Germinal center (tissue), 1 donor: Measurements from ENCODE around the gene TOP1.

ENCODE experiments used
- DNase-seq: peaks from one replicate; pipeline ENCODE4 v3.0.0; 2012; ENCODE audit warnings: mixed read lengths, low spot score

TOP1 gene

GRCh38 chr20:41028359-41029149 lies at the start of gene TOP1:
Gene TOP1, plus strand, starts transcription at chr20:41028822. Its CDS starts 246 bp downstream, at chr20:41029068.
- peak; percentile 99 for DNase-seq

GRCh38 chr20:40979247-40979646 lies 49.4 kb upstream of the TOP1 start:
- no peak for DNase-seq

- DNase-seq, result no peak
Observed at GRCh38 chr20:40980106-40980827, 48.4 kb upstream of the TOP1 start.

GRCh38 chr20:40980828-40981310 lies 47.8 kb upstream of the TOP1 start:
- DNase-seq, result no peak

- no peak for DNase-seq
Observed at GRCh38 chr20:40982415-40983145, 46.0 kb upstream of the TOP1 start.

GRCh38 chr20:40983898-40984297 lies 44.7 kb upstream of the TOP1 start:
- no peak for DNase-seq

- DNase-seq, result no peak
Observed at GRCh38 chr20:40984496-40984895, 44.1 kb upstream of the TOP1 start.

- no peak for DNase-seq
Observed at GRCh38 chr20:40986774-40987173, 41.8 kb upstream of the TOP1 start.

GRCh38 chr20:40990542-40991120 lies 38.0 kb upstream of the TOP1 start:
- peak; percentile 81 for DNase-seq

- DNase-seq, result peak; percentile 91
Observed at GRCh38 chr20:40991181-40991889, 37.3 kb upstream of the TOP1 start.

- no peak for DNase-seq
Observed at GRCh38 chr20:40992349-40993113, 36.1 kb upstream of the TOP1 start.

- no peak for DNase-seq
Observed at GRCh38 chr20:40993794-40994540, 34.7 kb upstream of the TOP1 start.

GRCh38 chr20:40996326-40996725 lies 32.3 kb upstream of the TOP1 start:
- DNase-seq, result no peak

GRCh38 chr20:40997116-40997515 lies 31.5 kb upstream of the TOP1 start:
- no peak for DNase-seq

GRCh38 chr20:40999841-41000240 lies 28.8 kb upstream of the TOP1 start:
- DNase-seq, result no peak

- no peak for DNase-seq
Observed at GRCh38 chr20:41000628-41001027, 28.0 kb upstream of the TOP1 start.

GRCh38 chr20:41001497-41001896 lies 27.1 kb upstream of the TOP1 start:
- DNase-seq, result no peak

- DNase-seq, result no peak
Observed at GRCh38 chr20:41002842-41003142, 25.8 kb upstream of the TOP1 start.

- DNase-seq, result no peak
Observed at GRCh38 chr20:41003143-41003935, 25.3 kb upstream of the TOP1 start.
